H1 (cell line): Measurements from ENCODE around the gene SIX6. TPM values are rescaled to one million over a fixed set of nuclear protein-coding genes. Genes with fewer than 3 reads are reported as not detected.

Experiments used
- CTCF ChIA-PET: fragments of 300-600 bp; sonication (Branson Sonifier 250); formaldehyde crosslinking; loops from one replicate; lab custom pipeline; 2021; ENCODE audit not compliant: partially characterized antibody; lab: Charles Lee
- POLR2A ChIA-PET: fragments of 300-600 bp; sonication (Branson Sonifier 250); formaldehyde crosslinking; loops from one replicate; lab custom pipeline; 2021; ENCODE audit warnings: inconsistent platforms; ENCODE audit not compliant: partially characterized antibody; lab: Charles Lee
- DNase-seq, 2 experiments: peaks; one replicate each; pipeline versions ENCODE4 v3.0.0 to v3.0.0-alpha.2; 2010 to 2022; ENCODE audit warnings: low spot score in 2 of 2, low read depth in 1 of 2, mixed read lengths in 1 of 2
- FAIRE-seq: peaks from 2 replicates; lab custom pipeline; 2011; peaks lifted over from hg19 to GRCh38; lab: Jason Lieb, UNC
- H2AFZ ChIP-seq: 2 replicates; pipeline ENCODE4 v1.8.1; 2012; ENCODE audit warnings: low read length, inconsistent platforms
- H2AK5ac ChIP-seq: 2 replicates; pipeline ENCODE4 v1.6.1; 2013; ENCODE audit warnings: low read depth, low read length
- H2BK120ac ChIP-seq: replicated peaks from 2 replicates; pipeline ENCODE3; 2013; ENCODE audit warnings: low read depth, low read length, inconsistent platforms
- H2BK12ac ChIP-seq: 2 replicates; pipeline ENCODE4 v1.6.1; 2013; ENCODE audit warnings: low read depth, low read length
- H2BK15ac ChIP-seq: 2 replicates; pipeline ENCODE4 v1.6.1; 2013; ENCODE audit warnings: low read length
- H2BK20ac ChIP-seq: 2 replicates; pipeline ENCODE4 v1.6.1; 2013; ENCODE audit warnings: low read length
- H2BK5ac ChIP-seq: 2 replicates; pipeline ENCODE4 v1.6.1; 2013; ENCODE audit warnings: low read depth, low read length
- H3K14ac ChIP-seq: 2 replicates; pipeline ENCODE4 v1.6.1; 2013; ENCODE audit warnings: inconsistent platforms; ENCODE audit not compliant: insufficient read length
- H3K18ac ChIP-seq: 2 replicates; pipeline ENCODE4 v1.6.1; 2013; ENCODE audit warnings: low read length; ENCODE audit errors: extremely low read depth
- H3K23ac ChIP-seq: 2 replicates; pipeline ENCODE4 v1.6.1; 2013; ENCODE audit warnings: inconsistent platforms; ENCODE audit not compliant: insufficient read length
- H3K23me2 ChIP-seq: 2 replicates; pipeline ENCODE4 v1.6.1; 2013; ENCODE audit warnings: low read depth, low read length
- H3K27ac ChIP-seq: 2 replicates; pipeline ENCODE4 v1.6.1; 2011; ENCODE audit warnings: low read depth, low read length, inconsistent platforms
- H3K27me3 ChIP-seq, 4 experiments: replicated peaks in 1 of 4; 1 replicate in 1 of 4; 2 replicates in 3 of 4; pipeline versions ENCODE4 v1.6.1 to v1.8.1; 2011 to 2013; ENCODE audit warnings: low read length in 3 of 4, mild to moderate bottlenecking in 3 of 4, inconsistent platforms in 2 of 4, mixed read lengths in 2 of 4, moderate library complexity in 1 of 4; ENCODE audit not compliant: control insufficient read depth in 3 of 4, insufficient read depth in 3 of 4; ENCODE audit errors: extremely low read depth in 1 of 4
- H3K36me3 ChIP-seq, 4 experiments: 2 replicates each; pipeline versions ENCODE4 v1.6.1 to v1.8.1; 2011 to 2013; ENCODE audit warnings: mild to moderate bottlenecking in 4 of 4, low read length in 3 of 4, moderate library complexity in 2 of 4, control low read depth in 1 of 4, inconsistent platforms in 1 of 4; ENCODE audit not compliant: insufficient read depth in 4 of 4, control insufficient read depth in 2 of 4
- H3K4ac ChIP-seq: replicated peaks from 2 replicates; pipeline ENCODE3; 2013; ENCODE audit warnings: low read length, low read depth, mixed read lengths, inconsistent platforms; ENCODE audit not compliant: insufficient read length
- H3K4me1 ChIP-seq, 4 experiments: replicated peaks in 1 of 4; 1 replicate in 1 of 4; 2 replicates in 3 of 4; pipeline versions ENCODE4 v1.6.1 to v1.8.1; 2011 to 2013; ENCODE audit warnings: low read length in 3 of 4, inconsistent platforms in 2 of 4, mixed read lengths in 1 of 4; ENCODE audit not compliant: insufficient read depth in 4 of 4, control insufficient read depth in 3 of 4
- H3K4me2 ChIP-seq, 2 experiments: 2 replicates each; pipeline versions ENCODE4 v1.6.1 to v1.8.1; 2011 to 2013; ENCODE audit warnings: low read depth in 2 of 2, low read length in 2 of 2, control low read depth in 1 of 2, inconsistent platforms in 1 of 2, mild to moderate bottlenecking in 1 of 2; ENCODE audit not compliant: insufficient read depth in 1 of 2
- H3K4me3 ChIP-seq, 4 experiments: fragments of 200-600, 300-600 bp in 1 of 4; sonication (generic), shearing (Covaris generic), sonication (Bioruptor Twin) in 1 of 4; 2 replicates each; pipeline versions ENCODE4 v1.5.1 to v1.8.1; 2011 to 2016; ENCODE audit warnings: low read length in 4 of 4, low read depth in 3 of 4, control low read depth in 2 of 4, inconsistent platforms in 2 of 4, mild to moderate bottlenecking in 2 of 4, mixed read lengths in 1 of 4, moderate library complexity in 1 of 4; ENCODE audit not compliant: insufficient read depth in 2 of 4; ENCODE audit errors: extremely low read depth in 1 of 4
- H3K56ac ChIP-seq: replicated peaks from 2 replicates; pipeline ENCODE3; 2013; ENCODE audit warnings: low read depth, mild to moderate bottlenecking, mixed read lengths, low read length, inconsistent platforms; ENCODE audit not compliant: insufficient read length
- H3K79me1 ChIP-seq: 2 replicates; pipeline ENCODE4 v1.6.1; 2013; ENCODE audit warnings: low read depth, low read length, control low read depth
- H3K79me2 ChIP-seq, 2 experiments: 2 replicates each; pipeline versions ENCODE4 v1.6.1 to v1.8.1; 2012 to 2013; ENCODE audit warnings: low read length in 2 of 2, mild to moderate bottlenecking in 2 of 2, inconsistent platforms in 1 of 2; ENCODE audit not compliant: insufficient read depth in 2 of 2, control insufficient read depth in 1 of 2
- H3K9ac ChIP-seq, 4 experiments: replicated peaks in 1 of 4; 1 replicate in 1 of 4; 2 replicates in 3 of 4; pipeline versions ENCODE4 v1.6.1 to v1.8.1; 2011 to 2013; ENCODE audit warnings: low read depth in 3 of 4, low read length in 3 of 4, control low read depth in 2 of 4, mild to moderate bottlenecking in 2 of 4, moderate library complexity in 2 of 4, inconsistent platforms in 1 of 4; ENCODE audit errors: extremely low read depth in 1 of 4
- H3K9me3 ChIP-seq, 2 experiments: 2 replicates each; pipeline versions ENCODE4 v1.6.1 to v1.8.1; 2012 to 2013; ENCODE audit warnings: mild to moderate bottlenecking in 2 of 2, moderate library complexity in 2 of 2, control low read depth in 1 of 2, inconsistent platforms in 1 of 2, low read depth in 1 of 2, low read length in 1 of 2, mixed read lengths in 1 of 2; ENCODE audit not compliant: insufficient read depth in 2 of 2
- H4K20me1 ChIP-seq, 2 experiments: replicated peaks in 1 of 2; 2 replicates each; pipeline versions ENCODE3 to v1.8.1; 2011 to 2013; ENCODE audit warnings: inconsistent platforms in 2 of 2, low read length in 2 of 2, mild to moderate bottlenecking in 1 of 2; ENCODE audit not compliant: insufficient read depth in 2 of 2, control insufficient read depth in 1 of 2
- H4K5ac ChIP-seq: 2 replicates; pipeline ENCODE4 v1.6.1; 2013; ENCODE audit warnings: low read length, low read depth, mixed read lengths, inconsistent platforms; ENCODE audit not compliant: insufficient read length
- H4K8ac ChIP-seq: 2 replicates; pipeline ENCODE4 v1.8.0; 2013; ENCODE audit warnings: mild to moderate bottlenecking, moderate library complexity, low read length, inconsistent platforms; ENCODE audit not compliant: insufficient read depth; ENCODE audit errors: extremely low read depth
- H4K91ac ChIP-seq: replicated peaks from 2 replicates; pipeline ENCODE3; 2013; ENCODE audit warnings: low read length, mixed read lengths, inconsistent platforms; ENCODE audit not compliant: insufficient read length
- EZH2 ChIP-seq: fragments of 200-600 bp; sonication (generic); IDR thresholded peaks from 2 replicates; pipeline ENCODE4 v1.7.1; 2012; ENCODE audit warnings: low read depth, mild to moderate bottlenecking, moderate library complexity, low read length, inconsistent platforms; ENCODE audit not compliant: severe bottlenecking
- RNF2 ChIP-seq: fragments of 200-900, 300-1000 bp; sonication (generic); IDR thresholded peaks from 2 replicates; pipeline ENCODE4 v1.7.1; 2016; ENCODE audit warnings: borderline replicate concordance, low read depth, mild to moderate bottlenecking, antibody characterized with exemption, low read length; ENCODE audit not compliant: poor library complexity, severe bottlenecking; ENCODE audit errors: missing control alignments
- SUZ12 ChIP-seq: fragments of 200-600 bp; sonication (generic); IDR thresholded peaks from 2 replicates; pipeline ENCODE4 v1.6.1; 2012; ENCODE audit warnings: mild to moderate bottlenecking, inconsistent platforms, low read length, moderate library complexity, mixed read lengths
- TBP ChIP-seq: IDR thresholded peaks from 2 replicates; pipeline ENCODE4 v1.6.1; 2011; ENCODE audit warnings: low read depth, low read length, improper control_type of control experiment
- WGBS, 2 experiments: shearing (Covaris generic) in 1 of 2; methylation state at CpG; one replicate each; pipeline versions ENCODE4 v1.1.6 to v1.1.7; 2013 to 2015; ENCODE audit warnings: low lambda C conversion rate in 2 of 2, mixed read lengths in 2 of 2, inconsistent platforms in 1 of 2, low coverage in 1 of 2, missing lambda C conversion rate in 1 of 2; ENCODE audit not compliant: insufficient replicate concordance in 2 of 2, insufficient coverage in 1 of 2, insufficient read length in 1 of 2; ENCODE audit errors: extremely low coverage in 1 of 2, missing lambda C conversion rate in 1 of 2; 5-methylcytosine and 5-hydroxymethylcytosine counted together
- polyA plus RNA-seq, 7 experiments: library from polyadenylated mRNA; depleted of rRNA in 3 of 7; stranded (reverse) in 5 of 7; unstranded in 2 of 7; fragments of >200 nt in 5 of 7; fragments of 200-250 nt in 2 of 7; gene quantifications; 1 replicate in 5 of 7; 2 replicates in 1 of 7; 4 replicates in 1 of 7; pipeline versions ENCODE4 v1.2.1 to v1.2.3, GENCODE V29; 2011 to 2013; ENCODE audit warnings: missing spikeins in 2 of 7, mixed read lengths in 2 of 7
- total RNA-seq: library from RNA; stranded (reverse); fragmentation: NEBNext Ultra II Directional; extraction: Animal tissue kit (Norgen Biotek cat#: 25700); gene quantifications from 2 replicates; pipeline ENCODE4 v1.2.1, GENCODE V29; 2021

SIX6 gene
- total and polyA plus RNA-seq, 2 of the 8 experiments (the other 6 are each of a cell fraction or from before 2014, with no cell fraction given) = 0.03 TPM; not detected in 1

DNA sequence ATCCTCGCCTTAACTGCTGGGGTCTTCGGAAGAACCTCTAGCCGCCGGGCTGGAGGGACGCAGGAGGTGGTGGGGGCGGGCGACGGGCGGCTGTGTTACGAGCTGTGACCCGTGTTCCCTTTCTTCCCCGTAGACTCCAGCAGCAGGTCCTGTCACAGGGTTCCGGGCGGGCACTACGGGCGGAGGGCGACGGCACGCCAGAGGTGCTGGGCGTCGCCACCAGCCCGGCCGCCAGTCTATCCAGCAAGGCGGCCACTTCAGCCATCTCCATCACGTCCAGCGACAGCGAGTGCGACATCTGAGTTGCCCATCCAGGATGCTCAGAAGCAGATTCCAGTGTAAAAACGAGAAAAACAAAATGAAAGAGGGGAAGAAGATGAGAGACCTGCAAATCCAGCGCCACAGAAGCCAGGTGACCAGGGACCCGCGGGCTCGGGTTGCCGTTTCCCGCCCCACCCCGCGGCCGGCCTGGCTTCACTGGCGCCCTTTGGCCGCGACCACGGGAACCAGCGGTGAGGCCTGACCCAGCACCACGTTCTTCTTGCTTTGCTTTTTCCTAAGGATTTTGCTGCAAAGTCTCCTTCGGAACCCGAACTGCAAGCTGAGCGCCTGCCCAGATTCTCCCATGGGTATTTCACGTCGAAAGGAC, 2.1 kb downstream of the SIX6 start:
- H4K8ac ChIP-seq = no peak overlapping the region
- H3K14ac ChIP-seq = no peak overlapping the region
- no peak overlapping the region; the same call in 1 of the 2 replicates for H2BK20ac ChIP-seq
- CTCF ChIA-PET = interaction anchor here (1.1 kb wide), 1 partner anchor 48 kb away, joined by 3 read pairs; no protein-coding TSS in a partner anchor
- WGBS, 2 experiments = 1% methylated on average over 39 of the region's 49 CpGs; no CpG with 5 or more reads in 1 of the 2 experiments
- DNase-seq = peak in 1 of 2 experiments; percentile 65
- peak overlapping the region; percentile 78 to 88 for H3K4me2 ChIP-seq
- peaks cover 71 to 98% (median 91%) of the 10 kb centered on the region in 4 experiments for H3K27me3 ChIP-seq
- H3K9ac ChIP-seq = no peak overlapping the region
- H3K79me1 ChIP-seq = no peaks in the 10 kb centered on the region
- no peak overlapping the region for H4K5ac ChIP-seq
- H2BK5ac ChIP-seq = no peak overlapping the region; the same call in 1 of the 2 replicates
- H3K4ac ChIP-seq = no peak overlapping the region
- no peaks in the 10 kb centered on the region for H3K9me3 ChIP-seq
- H4K91ac ChIP-seq = no peak overlapping the region
- H3K79me2 ChIP-seq = no peaks in the 10 kb centered on the region
- no peak overlapping the region for H3K23ac ChIP-seq
- H3K36me3 ChIP-seq = peaks cover 0 to 3% (median 0%) of the 10 kb centered on the region in 4 experiments; a peak in 1 of 8 replicates
- peaks cover 19% of the 10 kb centered on the region for H3K23me2 ChIP-seq
- no peak overlapping the region for H3K18ac ChIP-seq
- POLR2A ChIA-PET = interaction anchor here (1.3 kb wide), 1 partner anchor 133 kb away, joined by 3 read pairs; no protein-coding TSS in a partner anchor
- H3K27ac ChIP-seq = no peak overlapping the region
- peak overlapping the region in 3 of 4 experiments; percentile 0 to 57 (median 3); a peak in 4 of 8 replicates for H3K4me3 ChIP-seq
- H2BK120ac ChIP-seq = no peak overlapping the region
- TF ChIP-seq SUZ12 (peak; percentile 96), RNF2 (peak; percentile 88), TBP (no peak), EZH2 (peak; percentile 99)
- peaks cover 0 to 19% of the 10 kb centered on the region in 2 experiments for H4K20me1 ChIP-seq
- H2BK12ac ChIP-seq = no peak overlapping the region
- no peak overlapping the region for H2AFZ ChIP-seq
- no peak overlapping the region for H2AK5ac ChIP-seq
- H3K4me1 ChIP-seq = peaks cover 15 to 46% (median 22%) of the 10 kb centered on the region in 4 experiments
- peak overlapping the region; percentile 92; the same call in 1 of the 2 replicates for H2BK15ac ChIP-seq
- no peak overlapping the region for H3K56ac ChIP-seq
- no peak for FAIRE-seq
